A549 (cell line): ENCODE results near the gene REV1. TPM values are rescaled to one million over a fixed set of nuclear protein-coding genes. Genes with fewer than 3 reads are reported as not detected.

Experiments
- ATAC-seq, 2 experiments: fragments of 200-7000 bp in 1 of 2; fragments of >200 bp in 1 of 2; cut with Nextera tagmentation in 1 of 2; cut with Tn5 transposase in 1 of 2; 3 replicates each; pipeline versions ENCODE4 v1.8.0 to v1.9.1; 2018 to 2020; ENCODE audit warnings: mild to moderate bottlenecking in 1 of 2, moderate library complexity in 1 of 2
- CTCF ChIA-PET: fragments of 300-600 bp; sonication (Branson Sonifier 250); formaldehyde crosslinking; extraction: SDS; loops from one replicate; lab custom pipeline; 2021; ENCODE audit warnings: antibody characterized with exemption, inconsistent platforms; lab: Yijun Ruan, JAX
- POLR2A ChIA-PET: fragments of 350-600 bp; formaldehyde crosslinking; extraction: SDS; loops from one replicate; lab custom pipeline; 2021; ENCODE audit warnings: antibody characterized with exemption, inconsistent platforms; lab: Yijun Ruan, JAX
- DNase-seq, 2 experiments: peaks; one replicate each; pipeline versions ENCODE4 v3.0.0 to v3.0.0-alpha.2; 2011 to 2016; ENCODE audit warnings: low read depth in 1 of 2, low spot score in 1 of 2
- FAIRE-seq: peaks from 2 replicates; lab custom pipeline; 2011; peaks lifted over from hg19 to GRCh38; lab: Jason Lieb, UNC
- H3K27ac ChIP-seq, 2 experiments: fragments of >200 bp; sonication (Bioruptor Twin); formaldehyde crosslinking; 3 replicates each; pipeline ENCODE4 v1.5.1; 2016 to 2017
- H3K4me1 ChIP-seq: fragments of >200 bp; sonication (Bioruptor Twin); formaldehyde crosslinking; 3 replicates; pipeline ENCODE4 v1.6.1; 2016
- H3K4me2 ChIP-seq: fragments of >200 bp; sonication (Bioruptor Twin); formaldehyde crosslinking; 3 replicates; pipeline ENCODE4 v1.6.1; 2016
- H3K4me3 ChIP-seq: fragments of >200 bp; sonication (Bioruptor Twin); formaldehyde crosslinking; 3 replicates; pipeline ENCODE4 v1.5.1; 2016
- H3K9me3 ChIP-seq: fragments of >200 bp; sonication (Bioruptor Twin); formaldehyde crosslinking; 3 replicates; pipeline ENCODE4 v1.6.1; 2016
- CTCF ChIP-seq: fragments of >200 bp; sonication (Bioruptor Twin); formaldehyde crosslinking; IDR thresholded peaks from 3 replicates; pipeline ENCODE4 v1.5.1; 2016
- E2F6 ChIP-seq: IDR thresholded peaks from 2 replicates; pipeline ENCODE4 v1.6.1; 2012; ENCODE audit warnings: low read depth, borderline replicate concordance
- EP300 ChIP-seq, 2 experiments: fragments of >200 bp; sonication (Bioruptor Twin); formaldehyde crosslinking; IDR thresholded peaks; 2 replicates in 1 of 2; 3 replicates in 1 of 2; pipeline ENCODE4 v1.6.1; 2016 to 2017
- FOSL2 ChIP-seq, 2 experiments: fragments of 450-650 bp in 1 of 2; fragments of >200 bp in 1 of 2; sonication (Bioruptor Twin) in 1 of 2; formaldehyde crosslinking; IDR thresholded peaks; 2 replicates each; pipeline versions ENCODE4 v1.5.0 to v1.6.1; 2016 to 2020; ENCODE audit warnings: mild to moderate bottlenecking in 1 of 2, moderate library complexity in 1 of 2
- GATA3 ChIP-seq: IDR thresholded peaks from 2 replicates; pipeline ENCODE4 v1.6.1; 2012; ENCODE audit warnings: borderline replicate concordance
- HES2 ChIP-seq: fragments of >200 bp; sonication (Bioruptor Twin); formaldehyde crosslinking; IDR thresholded peaks from 2 replicates; pipeline ENCODE4 v1.6.1; 2016
- HOXB13 ChIP-seq: fragments of 250-450 bp; sonication (Bioruptor Pico); IDR thresholded peaks from 2 replicates; pipeline ENCODE4 v1.5.0; 2020; ENCODE audit warnings: low read depth, mild to moderate bottlenecking, moderate library complexity
- JUNB ChIP-seq: fragments of >200 bp; sonication (Bioruptor Twin); formaldehyde crosslinking; IDR thresholded peaks from 2 replicates; pipeline ENCODE4 v1.6.1; 2016
- MAFK ChIP-seq: fragments of 450-650 bp; IDR thresholded peaks from 2 replicates; pipeline ENCODE4 v1.6.1; 2014; ENCODE audit not compliant: partially characterized antibody
- RAD21 ChIP-seq, 2 experiments: fragments of >200 bp in 1 of 2; sonication (Bioruptor Twin) in 1 of 2; formaldehyde crosslinking in 1 of 2; IDR thresholded peaks in 1 of 2; conservative IDR thresholded peaks in 1 of 2; 2 replicates in 1 of 2; 3 replicates in 1 of 2; pipeline ENCODE4 v1.6.1; 2012 to 2018; ENCODE audit warnings: inconsistent platforms in 1 of 2
- REST ChIP-seq: fragments of 200-600 bp; sonication (generic); IDR thresholded peaks from 2 replicates; pipeline ENCODE4 v1.6.1; 2016; ENCODE audit warnings: antibody characterized with exemption, mild to moderate bottlenecking, moderate library complexity
- RFX5 ChIP-seq: fragments of 450-650 bp; IDR thresholded peaks from 2 replicates; pipeline ENCODE4 v1.7.1; 2014; ENCODE audit warnings: antibody characterized with exemption, mild to moderate bottlenecking, moderate library complexity
- RNF2 ChIP-seq: fragments of 200-600 bp; sonication (generic); IDR thresholded peaks from 2 replicates; pipeline ENCODE4 v1.6.1; 2016; ENCODE audit warnings: low read depth, mild to moderate bottlenecking, antibody characterized with exemption, moderate library complexity, borderline replicate concordance
- SMC3 ChIP-seq: fragments of >200 bp; sonication (Bioruptor Twin); formaldehyde crosslinking; IDR thresholded peaks from 3 replicates; pipeline ENCODE4 v1.6.1; 2018; ENCODE audit warnings: inconsistent platforms
- USF2 ChIP-seq: fragments of 450-650 bp; IDR thresholded peaks from 2 replicates; pipeline ENCODE4 v1.6.1; 2014; ENCODE audit warnings: antibody characterized with exemption
- ZFP36 ChIP-seq: fragments of 450-650 bp; IDR thresholded peaks from 2 replicates; pipeline ENCODE4 v1.6.1; 2014; ENCODE audit warnings: borderline replicate concordance; ENCODE audit not compliant: partially characterized antibody
- ZNF302 ChIP-seq: fragments of 250-450 bp; sonication (Bioruptor Pico); IDR thresholded peaks from 2 replicates; pipeline ENCODE4 v1.9.0; 2021; ENCODE audit warnings: inconsistent platforms, mild to moderate bottlenecking, moderate library complexity
- WGBS: methylation state at CpG from one replicate; pipeline ENCODE4 v1.1.6; 2017; ENCODE audit errors: missing lambda C conversion rate; 5-methylcytosine and 5-hydroxymethylcytosine counted together
- polyA plus RNA-seq, 4 experiments: library from polyadenylated mRNA; depleted of rRNA in 3 of 4; stranded (reverse); fragments of >200 nt; fragmentation: RNase III in 1 of 4; extraction: RNeasy Plus Mini Kit Qiagen cat#74134 plus additional on column Dnase treatment in 1 of 4; gene quantifications; 2 replicates in 3 of 4; 3 replicates in 1 of 4; pipeline ENCODE4 v1.2.3, GENCODE V29; 2011 to 2017

Gene REV1
- polyA plus RNA-seq, 2 of the 4 experiments (the other 2 are of a cell fraction), result 12.8 to 36.2 TPM

- POLR2A ChIA-PET, result no interaction called here
- H3K27ac ChIP-seq, result no peak overlapping the region
- H3K9me3 ChIP-seq, result no peaks in the 10 kb centered on the region
- WGBS, result 93% methylated on average over 2 of the region's 2 CpGs
- FAIRE-seq, result no peak
- no peak overlapping the region for H3K4me3 ChIP-seq
- no peak for ATAC-seq
- no peak overlapping the region for H3K4me2 ChIP-seq
- TF ChIP-seq GATA3 (no peak), ZNF302 (no peak), RNF2 (no peak)
- CTCF ChIA-PET, result no interaction called here
- H3K4me1 ChIP-seq, result peaks cover 5% of the 10 kb centered on the region; the same call in 1 of the 3 replicates
- no peak for DNase-seq
Observed at GRCh38 chr2:99444222-99444621, 45.6 kb downstream of the REV1 start.

- H3K27ac ChIP-seq, result no peak overlapping the region
- TF ChIP-seq SMC3 (no peak), RAD21 (conservative IDR thresholded peaks at IDR 0.05 in 1 of 2, IDR thresholded peaks at IDR 0.05 in 1 of 2) (0 out of 5 replicates have a peak, but pooled peaks of 1 of the 2 experiments have one; percentile 5), HES2 (no peak), REST (no peak), HOXB13 (CRISPR knock-in tag) (no peak), CTCF (0 out of 3 replicates have a peak, but pooled peaks have one; percentile 11)
- no peaks in the 10 kb centered on the region for H3K4me1 ChIP-seq
- peak in 1 of 2 experiments; percentile 61; a peak in 2 of 6 replicates for ATAC-seq
- H3K9me3 ChIP-seq, result no peaks in the 10 kb centered on the region
- FAIRE-seq, result no peak
- peak in 1 of 2 experiments; percentile 24 for DNase-seq
- H3K4me2 ChIP-seq, result no peak overlapping the region
- ChIA-PET POLR2A (no interaction called here), CTCF (no interaction called here)
- no peak overlapping the region for H3K4me3 ChIP-seq
- 73% methylated on average over 1 of the region's 1 CpG for WGBS
Observed at GRCh38 chr2:99442837-99443236, 47.0 kb downstream of the REV1 start.

- FAIRE-seq, result no peak
- CTCF ChIA-PET, result no interaction called here
- DNase-seq, result no peak
- Histone ChIP-seq H3K4me1 (no peaks in the 10 kb centered on the region), H3K27ac (no peak overlapping the region), H3K9me3 (no peaks in the 10 kb centered on the region), H3K4me3 (no peak overlapping the region), H3K4me2 (no peak overlapping the region)
- POLR2A ChIA-PET, result no interaction called here
- TF ChIP-seq E2F6 (no peak), JUNB (no peak), FOSL2 (IDR thresholded peaks at IDR 0.05) (no peak), FOSL2 (CRISPR knock-in tag; IDR thresholded peaks at IDR 0.05) (no peak), EP300 (IDR thresholded peaks at IDR 0.05) (no peak), ZFP36 (no peak), USF2 (no peak), RNF2 (no peak), MAFK (no peak), RFX5 (no peak), CTCF (no peak)
- 90% methylated on average over 4 of the region's 4 CpGs for WGBS
- ATAC-seq, result no peak
Observed at GRCh38 chr2:99439971-99440505, 49.8 kb downstream of the REV1 start.
